MG63 (cell line): ENCODE results near the gene TENT4B. TPM values are rescaled to one million over a fixed set of nuclear protein-coding genes. Genes with fewer than 3 reads are reported as not detected.

Experiments used
- DNase-seq: peaks from one replicate; pipeline ENCODE4 v3.0.0-alpha.2; 2020
- H3K27me3 ChIP-seq: fragments of 250-450 bp; sonication (Bioruptor Pico); 2 replicates; pipeline ENCODE4 v1.5.1; 2020; ENCODE audit warnings: mild to moderate bottlenecking, moderate library complexity
- H3K36me3 ChIP-seq: fragments of 250-450 bp; sonication (Bioruptor Pico); 2 replicates; pipeline ENCODE4 v1.5.1; 2020; ENCODE audit warnings: mild to moderate bottlenecking, moderate library complexity
- H3K4me3 ChIP-seq: fragments of 250-450 bp; sonication (Bioruptor Pico); 2 replicates; pipeline ENCODE4 v1.5.1; 2020; ENCODE audit warnings: mild to moderate bottlenecking, moderate library complexity
- H3K9me3 ChIP-seq: fragments of 250-450 bp; sonication (Bioruptor Pico); 2 replicates; pipeline ENCODE4 v1.5.1; 2020; ENCODE audit warnings: mild to moderate bottlenecking, moderate library complexity
- total RNA-seq: library from RNA; depleted of rRNA; stranded (reverse); fragments of >200 nt; shearing (Covaris generic); gene quantifications from 2 replicates; pipeline ENCODE4 v1.2.3, GENCODE V29; 2014; ENCODE audit warnings: low replicate concordance; rRNA removed

Gene TENT4B
- total RNA-seq, 1 experiment from 2014 or later, result 5.0 TPM

GRCh38 chr16:50278251-50278650 lies 125.1 kb downstream of the TENT4B start:
- H3K9me3 ChIP-seq, result no peaks in the 10 kb centered on the region
- no peak for DNase-seq
- no peak overlapping the region for H3K4me3 ChIP-seq
- no peaks in the 10 kb centered on the region for H3K27me3 ChIP-seq
- H3K36me3 ChIP-seq, result no peaks in the 10 kb centered on the region

- H3K27me3 ChIP-seq, result no peaks in the 10 kb centered on the region
- no peaks in the 10 kb centered on the region for H3K9me3 ChIP-seq
- no peaks in the 10 kb centered on the region for H3K36me3 ChIP-seq
- H3K4me3 ChIP-seq, result no peak overlapping the region
- DNase-seq, result no peak
Measured at GRCh38 chr16:50279504-50279865, 126.4 kb downstream of the TENT4B start.

GRCh38 chr16:50280932-50281331 lies 127.8 kb downstream of the TENT4B start:
- Histone ChIP-seq H3K27me3 (no peaks in the 10 kb centered on the region), H3K36me3 (no peaks in the 10 kb centered on the region)
- no peak for DNase-seq

More at GRCh38 chr16:50280932-50281331, 127.8 kb downstream of the TENT4B start:
- Histone ChIP-seq H3K9me3 (no peaks in the 10 kb centered on the region), H3K4me3 (no peak overlapping the region)

Other genes with a start within 250 kb of the TENT4B start
- gene CNEP1R1, start 128.1 kb upstream of the TENT4B start, total RNA-seq, result 16.7 and 20.0 TPM in 2 replicates
- 11.4 and 11.5 TPM in 2 replicates for gene HEATR3, start 87.3 kb upstream of the TENT4B start, total RNA-seq
- gene ADCY7, start 113.2 kb downstream of the TENT4B start, total RNA-seq, result 21.5 and 28.0 TPM in 2 replicates
- gene BRD7, start 215.7 kb downstream of the TENT4B start, total RNA-seq, result 23.6 and 39.1 TPM in 2 replicates